Bronchial epithelial cell (primary cell): ENCODE data around the gene SKA1. TPM values are rescaled to one million over a fixed set of nuclear protein-coding genes. Genes with fewer than 3 reads are reported as not detected.

ENCODE experiments used
- DNase-seq: peaks from one replicate; pipeline ENCODE4 v3.0.0-alpha.2; 2010; ENCODE audit warnings: low read depth
- FAIRE-seq: peaks from 2 replicates; lab custom pipeline; 2011; peaks lifted over from hg19 to GRCh38; lab: Jason Lieb, UNC
- H3K27me3 ChIP-seq: 2 replicates; pipeline ENCODE4 v1.5.1; 2011; ENCODE audit warnings: low read length; ENCODE audit not compliant: control insufficient read depth, insufficient read depth
- H3K36me3 ChIP-seq: 2 replicates; pipeline ENCODE4 v1.5.1; 2011; ENCODE audit warnings: low read length; ENCODE audit not compliant: control insufficient read depth, insufficient read depth
- H3K4me3 ChIP-seq: 2 replicates; pipeline ENCODE4 v1.5.1; 2011; ENCODE audit warnings: mild to moderate bottlenecking, low read depth, low read length, control low read depth
- CTCF ChIP-seq: IDR thresholded peaks from 2 replicates; pipeline ENCODE4 v1.5.1; 2011; ENCODE audit warnings: mild to moderate bottlenecking, moderate library complexity, low read length, control low read depth, inconsistent platforms; ENCODE audit not compliant: insufficient read depth, severe bottlenecking
- total RNA-seq: library from RNA; depleted of rRNA; stranded (reverse); fragments of >200 nt; gene quantifications from 2 replicates; pipeline ENCODE4 v1.2.1, GENCODE V29; 2014

The SKA1 gene
- total RNA-seq, 1 donor from 2014 or later: 0.26 TPM

- H3K36me3 ChIP-seq: no peaks in the 10 kb centered on the region
- DNase-seq (no peak), FAIRE-seq (no peak)
- no peak for TF ChIP-seq CTCF
- H3K27me3 ChIP-seq: no peaks in the 10 kb centered on the region
- no peak overlapping the region for H3K4me3 ChIP-seq
Measured at GRCh38 chr18:50372743-50373142, 2.1 kb upstream of the SKA1 start.

- H3K4me3 ChIP-seq: no peak overlapping the region
- no peak for FAIRE-seq
- no peak for TF ChIP-seq CTCF
- no peak for DNase-seq
- no peaks in the 10 kb centered on the region for H3K27me3 ChIP-seq
- no peaks in the 10 kb centered on the region for H3K36me3 ChIP-seq
Measured at GRCh38 chr18:50373561-50374219, 1.2 kb upstream of the SKA1 start.

- DNase-seq (no peak), FAIRE-seq (no peak)
- Histone ChIP-seq H3K27me3 (no peaks in the 10 kb centered on the region), H3K4me3 (peak overlapping the region; percentile 45), H3K36me3 (no peaks in the 10 kb centered on the region)
- TF ChIP-seq CTCF: no peak
Measured at GRCh38 chr18:50374220-50374752, 560 bp upstream of the SKA1 start.

DNA sequence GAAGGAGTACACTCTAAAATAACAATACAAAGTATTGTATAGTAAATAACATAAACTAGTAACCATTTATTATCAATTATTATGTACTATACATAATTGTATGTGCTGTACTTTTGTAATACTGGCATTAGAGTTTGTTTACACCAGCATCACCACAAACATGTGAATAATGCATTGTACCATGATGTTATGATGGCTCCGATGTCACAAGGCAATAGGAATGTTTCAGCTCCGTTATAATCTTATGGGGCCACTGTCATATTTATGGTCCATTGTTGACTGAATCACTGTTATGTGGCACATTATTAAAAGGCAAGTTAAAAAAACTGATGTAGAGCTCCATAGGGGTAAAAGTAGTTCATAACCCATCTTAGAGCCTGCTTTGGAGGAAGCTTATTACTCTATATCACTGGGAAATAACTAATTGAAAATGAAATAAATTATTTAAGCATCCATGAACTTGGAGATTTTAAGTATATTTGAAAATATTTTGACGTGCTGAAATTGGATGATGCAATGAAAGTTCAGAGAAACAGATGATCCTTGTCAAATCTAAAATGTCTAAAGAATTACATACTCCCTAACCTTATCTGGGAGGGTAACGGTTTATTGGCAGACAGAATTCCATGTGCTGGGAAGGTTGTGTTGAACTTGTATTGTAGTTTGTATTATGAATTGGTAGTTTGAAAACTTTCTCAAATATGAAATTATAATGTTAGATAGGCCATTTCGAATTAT is 2.4 kb downstream of the SKA1 start:
- H3K4me3 ChIP-seq: no peak overlapping the region
- no peaks in the 10 kb centered on the region for H3K27me3 ChIP-seq
- DNase-seq: no peak
- no peak for FAIRE-seq
- no peaks in the 10 kb centered on the region for H3K36me3 ChIP-seq
- no peak for TF ChIP-seq CTCF

GRCh38 chr18:50388988-50389387 is 14.1 kb downstream of the SKA1 start:
- Histone ChIP-seq H3K36me3 (no peaks in the 10 kb centered on the region), H3K27me3 (no peaks in the 10 kb centered on the region), H3K4me3 (no peak overlapping the region)
- FAIRE-seq (no peak), DNase-seq (no peak)
- TF ChIP-seq CTCF: no peak
